ENCODE data around the gene NPRL2. TPM values are rescaled to one million over a fixed set of nuclear protein-coding genes. Genes with fewer than 3 reads are reported as not detected.
A peak's percentile ranks its signal among the peaks of the same experiment; 100 is the strongest.

The NPRL2 gene
- total and polyA plus RNA-seq, 2 of the 8 experiments (the other 6 are each of a cell fraction or from before 2014, with no cell fraction given) = 28.4 to 51.4 TPM

DNA sequence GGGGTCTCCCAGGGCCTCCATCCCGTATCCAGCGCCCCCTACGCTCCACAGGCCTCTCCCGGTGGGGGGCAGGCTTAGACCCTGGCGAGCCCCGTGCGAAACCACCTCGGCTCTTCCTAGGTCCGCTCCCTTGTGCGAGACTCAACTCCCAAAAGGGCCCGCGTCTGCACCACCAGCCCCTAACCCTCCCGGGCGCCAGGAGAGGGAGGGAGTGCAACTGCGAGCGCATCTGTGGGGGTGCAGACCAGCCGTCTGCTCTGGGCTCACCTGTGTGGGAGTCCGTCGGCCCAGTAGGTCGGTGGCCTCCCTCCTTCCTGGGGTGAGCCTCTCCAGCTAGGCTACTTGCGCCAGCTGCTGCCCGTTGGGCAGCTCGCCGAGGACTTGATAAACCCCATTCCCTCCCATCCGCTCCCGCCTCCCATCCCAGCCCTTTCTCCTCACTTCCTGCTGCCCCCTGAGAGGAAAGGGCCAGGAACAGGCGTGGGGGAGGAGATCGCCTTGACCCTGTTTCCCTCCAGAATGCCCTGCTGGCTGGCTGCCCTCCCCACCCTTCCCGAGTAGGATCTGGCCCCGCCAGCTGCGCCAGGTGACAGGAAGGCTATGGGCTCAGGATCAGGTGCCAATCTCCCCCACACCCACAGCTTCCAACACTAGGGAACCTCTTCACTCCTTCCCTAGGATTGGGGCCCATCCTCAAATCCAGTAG lies 28.0 kb downstream of the NPRL2 start, which contains the start of gene HYAL2:
Gene HYAL2, minus strand, starts transcription at position 360 of the 706 bp plus-strand sequence. CDS start 2,256 bp downstream, outside the sequence.
- H3K4me1 ChIP-seq (replicated peaks in 1 of 4; ENCODE audit: control insufficient read depth in 3 of 4, insufficient read depth in 4 of 4, low read length in 3 of 4) = peaks cover 0 to 40% (median 21%) of the 10 kb centered on the region in 4 experiments; a peak in 6 of 7 replicates
- peak in 1 of 2 experiments; percentile 76 for DNase-seq (ENCODE audit: low read depth in 1 of 2, low spot score in 2 of 2)
- H3K23ac ChIP-seq (ENCODE audit: insufficient read length) = peak within 1 kb of the TSS; percentile 18
- H4K5ac ChIP-seq (ENCODE audit: insufficient read length, low read depth, low read length) = peak within 1 kb of the TSS; percentile 64
- H2AK5ac ChIP-seq (ENCODE audit: low read depth, low read length) = no peak within 1 kb of the TSS
- H3K56ac ChIP-seq (replicated peaks; ENCODE audit: insufficient read length, low read depth, low read length) = peak within 1 kb of the TSS; percentile 84
- peak within 1 kb of the TSS; percentile 89 to 96 (median 94) for H3K4me3 ChIP-seq (ENCODE audit: extremely low read depth in 1 of 4, insufficient read depth in 2 of 4, low read depth in 3 of 4, low read length in 4 of 4)
- FAIRE-seq = no peak
- CTCF ChIA-PET (ENCODE audit: partially characterized antibody) = interaction anchor here (0.8 to 7.5 kb wide), 17 partner anchors 7 to 131 kb away, joined by 3 to 75 read pairs (median 11); partner anchors contain the start of genes GNAT1, HYAL1, IFRD2 and LSMEM2
- H4K91ac ChIP-seq (replicated peaks; ENCODE audit: insufficient read length, low read length) = peak within 1 kb of the TSS; percentile 91
- H2BK5ac ChIP-seq (ENCODE audit: low read depth, low read length) = peak within 1 kb of the TSS; percentile 99
- H3K27me3 ChIP-seq (replicated peaks in 1 of 4; ENCODE audit: control insufficient read depth in 3 of 4, extremely low read depth in 1 of 4, insufficient read depth in 3 of 4, low read length in 3 of 4) = no peaks in the 10 kb centered on the region
- H4K8ac ChIP-seq (ENCODE audit: extremely low read depth, insufficient read depth, low read length) = peak within 1 kb of the TSS; percentile 36; the same call in 1 of the 2 replicates
- no peak within 1 kb of the TSS for H3K14ac ChIP-seq (ENCODE audit: insufficient read length)
- WGBS, 2 experiments (ENCODE audit: extremely low coverage in 1 of 2, insufficient coverage in 1 of 2, insufficient read length in 1 of 2, insufficient replicate concordance in 2 of 2, low coverage in 1 of 2, low lambda C conversion rate in 2 of 2, missing lambda C conversion rate in 1 of 2) = 7% methylated on average over 18 of the region's 31 CpGs; no CpG with 5 or more reads in 1 of the 2 experiments
- H3K18ac ChIP-seq (ENCODE audit: extremely low read depth, low read length) = peak within 1 kb of the TSS; percentile 97
- H2BK20ac ChIP-seq (ENCODE audit: low read length) = peak within 1 kb of the TSS; percentile 72; the same call in 1 of the 2 replicates
- H2BK120ac ChIP-seq (replicated peaks; ENCODE audit: low read depth, low read length) = peak within 1 kb of the TSS; percentile 26
- H3K79me1 ChIP-seq (ENCODE audit: low read depth, low read length) = peaks cover 22% of the 10 kb centered on the region
- H3K36me3 ChIP-seq (ENCODE audit: control insufficient read depth in 2 of 4, insufficient read depth in 4 of 4, low read length in 3 of 4) = peaks cover 22 to 30% (median 26%) of the 10 kb centered on the region in 4 experiments
- H2BK15ac ChIP-seq (ENCODE audit: low read length) = peak within 1 kb of the TSS; percentile 88; the same call in 1 of the 2 replicates
- peak within 1 kb of the TSS; percentile 95 to 100 (median 98) for H3K9ac ChIP-seq (replicated peaks in 1 of 4; ENCODE audit: extremely low read depth in 1 of 4, low read depth in 3 of 4, low read length in 3 of 4)
- H3K27ac ChIP-seq (ENCODE audit: low read depth, low read length) = peak within 1 kb of the TSS; percentile 100
- H2AFZ ChIP-seq (ENCODE audit: low read length) = peak within 1 kb of the TSS; percentile 29; the same call in 1 of the 2 replicates
- H3K4ac ChIP-seq (replicated peaks; ENCODE audit: insufficient read length, low read depth, low read length) = peak within 1 kb of the TSS; percentile 55
- H3K9me3 ChIP-seq (ENCODE audit: insufficient read depth in 2 of 2, low read depth in 1 of 2, low read length in 1 of 2) = no peaks in the 10 kb centered on the region
- TF ChIP-seq KDM4A (IDR thresholded peaks at IDR 0.05; ENCODE audit: low read depth, low read length, severe bottlenecking) (peak; percentile 35), PHF8 (conservative IDR thresholded peaks at IDR 0.05; ENCODE audit: low read depth, low read length) (peak; percentile 38; the same call in 1 of the 2 replicates), FOSL1 (IDR thresholded peaks at IDR 0.05; ENCODE audit: insufficient read depth, low read depth, low read length) (no peak), SAP30 (IDR thresholded peaks at IDR 0.05; ENCODE audit: insufficient read depth, insufficient replicate concordance, low read length) (peak; percentile 12)
- peak within 1 kb of the TSS; percentile 92 for H2BK12ac ChIP-seq (ENCODE audit: low read depth, low read length)
- peaks cover 22% of the 10 kb centered on the region for H3K23me2 ChIP-seq (ENCODE audit: low read depth, low read length)
- POLR2A ChIA-PET (ENCODE audit: partially characterized antibody) = interaction anchor here (0.7 to 12.6 kb wide), 12 partner anchors 7 to 87 kb away, joined by 3 to 149 read pairs (median 8); partner anchors contain the start of genes GNAI2, HYAL1, HYAL3 and IFRD2
- peaks cover 11 to 25% of the 10 kb centered on the region in 2 experiments for H4K20me1 ChIP-seq (replicated peaks in 1 of 2; ENCODE audit: control insufficient read depth in 1 of 2, insufficient read depth in 2 of 2, low read length in 2 of 2)
- H3K4me2 ChIP-seq (ENCODE audit: insufficient read depth in 1 of 2, low read depth in 2 of 2, low read length in 2 of 2) = peak within 1 kb of the TSS; percentile 97
- peaks cover 0 to 33% of the 10 kb centered on the region in 2 experiments; a peak in 3 of 4 replicates for H3K79me2 ChIP-seq (ENCODE audit: control insufficient read depth in 1 of 2, insufficient read depth in 2 of 2, low read length in 2 of 2)

Measured in H1 (cell line).